HepG2 (cell line): ENCODE results near the gene NUDCD3. TPM values are rescaled to one million over a fixed set of nuclear protein-coding genes. Genes with fewer than 3 reads are reported as not detected.

Experiments
- ARNTL ChIP-seq: sonication (generic); formaldehyde crosslinking; IDR thresholded peaks from 2 replicates; pipeline ENCODE4 v1.4.0; 2020; ENCODE audit warnings: mild to moderate bottlenecking, missing genetic modification reagents
- CENPT ChIP-seq: sonication (generic); formaldehyde crosslinking; IDR thresholded peaks from 2 replicates; pipeline ENCODE4 v1.8.0; 2022; ENCODE audit warnings: low read depth, mild to moderate bottlenecking, moderate library complexity, missing genetic modification reagents
- FOXJ3 ChIP-seq: sonication (generic); formaldehyde crosslinking; IDR thresholded peaks from 2 replicates; pipeline ENCODE4 v1.4.0; 2020; ENCODE audit warnings: missing genetic modification reagents, mild to moderate bottlenecking, borderline replicate concordance
- FOXO1 ChIP-seq: sonication (generic); formaldehyde crosslinking; IDR thresholded peaks from 2 replicates; pipeline ENCODE4 v1.4.0; 2020; ENCODE audit warnings: missing genetic modification reagents
- GTF2F1 ChIP-seq: fragments of 150-350 bp; IDR thresholded peaks from 2 replicates; pipeline ENCODE4 v1.6.1; 2014; ENCODE audit warnings: low read length
- HNRNPK ChIP-seq: fragments of 200-400 bp; formaldehyde crosslinking; IDR thresholded peaks from 2 replicates; pipeline ENCODE4 v1.6.1; 2018; ENCODE audit warnings: low read length, low read depth, moderate library complexity, mild to moderate bottlenecking; ENCODE audit not compliant: poor library complexity, severe bottlenecking
- IKZF4 ChIP-seq: sonication (generic); formaldehyde crosslinking; IDR thresholded peaks from 2 replicates; pipeline ENCODE4 v1.5.1; 2020; ENCODE audit warnings: borderline replicate concordance, mild to moderate bottlenecking, low read depth, missing genetic modification reagents; ENCODE audit errors: not compliant biosample characterization
- TBX3 ChIP-seq: fragments of 450-650 bp; IDR thresholded peaks from 2 replicates; pipeline ENCODE4 v1.6.1; 2017; ENCODE audit warnings: antibody characterized with exemption, mild to moderate bottlenecking, inconsistent platforms, borderline replicate concordance
- ZNF296 ChIP-seq: sonication (generic); formaldehyde crosslinking; conservative IDR thresholded peaks from 2 replicates; pipeline ENCODE4 v1.5.0; 2020; ENCODE audit warnings: mild to moderate bottlenecking, missing genetic modification reagents
- ZNF629 ChIP-seq: sonication (generic); formaldehyde crosslinking; conservative IDR thresholded peaks from 2 replicates; pipeline ENCODE4 v1.5.0; 2020; ENCODE audit warnings: missing genetic modification reagents
- ZNF709 ChIP-seq: sonication (generic); formaldehyde crosslinking; IDR thresholded peaks from 2 replicates; pipeline ENCODE4 v1.5.0; 2020; ENCODE audit warnings: mild to moderate bottlenecking, missing genetic modification reagents
- polyA plus RNA-seq, 8 experiments: library from polyadenylated mRNA; depleted of rRNA in 3 of 8; stranded (reverse) in 7 of 8; unstranded in 1 of 8; fragments of >200 nt; fragmentation: Illumina TruSeq in 4 of 8; extraction: Trizol in 4 of 8; gene quantifications; 2 replicates each; pipeline versions ENCODE4 v1.2.1 to v1.2.3, GENCODE V29; 2011 to 2016; ENCODE audit warnings: low read depth in 4 of 8, missing spikeins in 1 of 8, mixed read lengths in 1 of 8; ENCODE audit not compliant: insufficient read depth in 1 of 8
- total RNA-seq, 5 experiments: library from RNA; depleted of rRNA; stranded (reverse); fragments of >200 nt; fragmentation: Illumina TruSeq; extraction: Trizol; gene quantifications; 2 replicates each; pipeline ENCODE4 v1.2.3, GENCODE V29; 2016; ENCODE audit warnings: low read depth in 1 of 5
- TF ChIP-seq, protein P1 (sequence below): sonication (generic); formaldehyde crosslinking; IDR thresholded peaks from 2 replicates; pipeline ENCODE4 v1.5.0; 2020; ENCODE audit warnings: mild to moderate bottlenecking, missing genetic modification reagents
- TF ChIP-seq, protein P2 (sequence below): sonication (generic); formaldehyde crosslinking; IDR thresholded peaks from 2 replicates; pipeline ENCODE4 v1.5.0; 2020; ENCODE audit warnings: mild to moderate bottlenecking, missing genetic modification reagents
- TF ChIP-seq, protein P3 (sequence below): IDR thresholded peaks from 2 replicates; pipeline ENCODE4 v1.4.0; 2020; ENCODE audit warnings: mild to moderate bottlenecking, missing genetic modification reagents
- TF ChIP-seq, protein P4 (sequence below): sonication (generic); formaldehyde crosslinking; IDR thresholded peaks from 2 replicates; pipeline ENCODE4 v1.4.0; 2020; ENCODE audit warnings: missing genetic modification reagents

Gene NUDCD3
- total and polyA plus RNA-seq, 2 of the 13 experiments (the other 11 are each of a cell fraction or from before 2014, with no cell fraction given) = 20.8 to 49.9 TPM

DNA sequence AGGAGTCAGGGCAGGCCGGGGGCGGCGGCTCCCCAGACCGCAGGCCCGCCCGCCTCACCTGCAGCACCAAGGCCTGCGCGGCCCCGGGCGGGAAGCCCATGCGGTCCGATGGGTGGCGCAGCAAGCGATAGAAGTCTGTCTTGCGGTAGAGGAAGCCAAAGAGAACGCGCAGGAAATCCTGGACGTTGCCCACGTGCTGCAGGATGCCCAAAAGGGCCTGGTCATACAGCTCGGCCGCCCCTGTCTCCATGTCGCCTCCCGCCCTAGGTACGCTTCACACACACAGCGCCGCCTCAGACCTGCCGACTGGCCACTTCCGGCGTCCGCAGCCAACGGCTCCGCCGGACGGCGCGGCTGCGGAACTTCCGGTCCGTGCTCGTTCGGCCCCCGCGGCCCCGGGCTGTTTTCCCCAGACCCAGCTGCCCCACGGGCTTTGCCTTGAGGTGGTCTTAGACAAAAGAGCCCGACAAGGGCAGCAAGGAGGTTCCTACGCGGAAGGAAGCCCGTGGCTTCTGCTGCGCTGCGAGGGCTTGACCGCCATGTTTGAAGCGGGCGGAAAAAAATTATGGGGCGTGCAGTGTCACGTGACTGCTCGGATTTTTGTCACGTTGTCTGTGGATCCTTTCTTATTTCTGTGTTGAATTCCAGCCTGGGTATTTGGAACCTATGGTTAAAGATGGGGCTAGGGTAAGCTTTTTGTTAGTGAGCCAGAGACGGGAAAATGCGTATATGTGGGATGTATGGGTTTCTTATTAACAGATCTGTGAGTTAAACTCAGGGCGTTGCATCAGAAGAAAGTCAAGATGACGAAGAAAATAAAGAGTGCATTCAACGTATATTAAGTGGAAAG lies at the start of gene NUDCD3 (continued):
- TF ChIP-seq, protein P1, sequence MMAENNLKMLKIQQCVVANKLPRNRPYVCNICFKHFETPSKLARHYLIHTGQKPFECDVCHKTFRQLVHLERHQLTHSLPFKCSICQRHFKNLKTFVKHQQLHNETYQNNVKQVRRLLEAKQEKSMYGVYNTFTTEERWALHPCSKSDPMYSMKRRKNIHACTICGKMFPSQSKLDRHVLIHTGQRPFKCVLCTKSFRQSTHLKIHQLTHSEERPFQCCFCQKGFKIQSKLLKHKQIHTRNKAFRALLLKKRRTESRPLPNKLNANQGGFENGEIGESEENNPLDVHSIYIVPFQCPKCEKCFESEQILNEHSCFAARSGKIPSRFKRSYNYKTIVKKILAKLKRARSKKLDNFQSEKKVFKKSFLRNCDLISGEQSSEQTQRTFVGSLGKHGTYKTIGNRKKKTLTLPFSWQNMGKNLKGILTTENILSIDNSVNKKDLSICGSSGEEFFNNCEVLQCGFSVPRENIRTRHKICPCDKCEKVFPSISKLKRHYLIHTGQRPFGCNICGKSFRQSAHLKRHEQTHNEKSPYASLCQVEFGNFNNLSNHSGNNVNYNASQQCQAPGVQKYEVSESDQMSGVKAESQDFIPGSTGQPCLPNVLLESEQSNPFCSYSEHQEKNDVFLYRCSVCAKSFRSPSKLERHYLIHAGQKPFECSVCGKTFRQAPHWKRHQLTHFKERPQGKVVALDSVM = peak; percentile 68; the same call in 1 of the 2 replicates
- TF ChIP-seq ZNF629 (no peak), GTF2F1 (no peak), ZNF709 (CRISPR knock-in tag) (peak; percentile 69; the same call in 1 of the 2 replicates), FOXO1 (CRISPR knock-in tag) (peak; percentile 55), CENPT (CRISPR knock-in tag) (no peak; the same call in 1 of the 2 replicates), TBX3 (no peak; the same call in 1 of the 2 replicates), FOXJ3 (peak; percentile 61; the same call in 1 of the 2 replicates), IKZF4 (CRISPR knock-in tag) (peak; percentile 59), ZNF296 (peak; percentile 62), HNRNPK (no peak), ARNTL (peak; percentile 93)
- TF ChIP-seq, protein P2, sequence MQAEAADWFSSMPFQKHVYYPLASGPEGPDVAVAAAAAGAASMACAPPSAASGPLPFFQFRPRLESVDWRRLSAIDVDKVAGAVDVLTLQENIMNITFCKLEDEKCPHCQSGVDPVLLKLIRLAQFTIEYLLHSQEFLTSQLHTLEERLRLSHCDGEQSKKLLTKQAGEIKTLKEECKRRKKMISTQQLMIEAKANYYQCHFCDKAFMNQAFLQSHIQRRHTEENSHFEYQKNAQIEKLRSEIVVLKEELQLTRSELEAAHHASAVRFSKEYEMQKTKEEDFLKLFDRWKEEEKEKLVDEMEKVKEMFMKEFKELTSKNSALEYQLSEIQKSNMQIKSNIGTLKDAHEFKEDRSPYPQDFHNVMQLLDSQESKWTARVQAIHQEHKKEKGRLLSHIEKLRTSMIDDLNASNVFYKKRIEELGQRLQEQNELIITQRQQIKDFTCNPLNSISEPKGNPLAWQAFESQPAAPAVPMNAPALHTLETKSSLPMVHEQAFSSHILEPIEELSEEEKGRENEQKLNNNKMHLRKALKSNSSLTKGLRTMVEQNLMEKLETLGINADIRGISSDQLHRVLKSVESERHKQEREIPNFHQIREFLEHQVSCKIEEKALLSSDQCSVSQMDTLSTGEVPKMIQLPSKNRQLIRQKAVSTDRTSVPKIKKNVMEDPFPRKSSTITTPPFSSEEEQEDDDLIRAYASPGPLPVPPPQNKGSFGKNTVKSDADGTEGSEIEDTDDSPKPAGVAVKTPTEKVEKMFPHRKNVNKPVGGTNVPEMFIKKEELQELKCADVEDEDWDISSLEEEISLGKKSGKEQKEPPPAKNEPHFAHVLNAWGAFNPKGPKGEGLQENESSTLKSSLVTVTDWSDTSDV (CRISPR knock-in tag) = peak; percentile 78; the same call in 1 of the 2 replicates
- TF ChIP-seq, protein P3, sequence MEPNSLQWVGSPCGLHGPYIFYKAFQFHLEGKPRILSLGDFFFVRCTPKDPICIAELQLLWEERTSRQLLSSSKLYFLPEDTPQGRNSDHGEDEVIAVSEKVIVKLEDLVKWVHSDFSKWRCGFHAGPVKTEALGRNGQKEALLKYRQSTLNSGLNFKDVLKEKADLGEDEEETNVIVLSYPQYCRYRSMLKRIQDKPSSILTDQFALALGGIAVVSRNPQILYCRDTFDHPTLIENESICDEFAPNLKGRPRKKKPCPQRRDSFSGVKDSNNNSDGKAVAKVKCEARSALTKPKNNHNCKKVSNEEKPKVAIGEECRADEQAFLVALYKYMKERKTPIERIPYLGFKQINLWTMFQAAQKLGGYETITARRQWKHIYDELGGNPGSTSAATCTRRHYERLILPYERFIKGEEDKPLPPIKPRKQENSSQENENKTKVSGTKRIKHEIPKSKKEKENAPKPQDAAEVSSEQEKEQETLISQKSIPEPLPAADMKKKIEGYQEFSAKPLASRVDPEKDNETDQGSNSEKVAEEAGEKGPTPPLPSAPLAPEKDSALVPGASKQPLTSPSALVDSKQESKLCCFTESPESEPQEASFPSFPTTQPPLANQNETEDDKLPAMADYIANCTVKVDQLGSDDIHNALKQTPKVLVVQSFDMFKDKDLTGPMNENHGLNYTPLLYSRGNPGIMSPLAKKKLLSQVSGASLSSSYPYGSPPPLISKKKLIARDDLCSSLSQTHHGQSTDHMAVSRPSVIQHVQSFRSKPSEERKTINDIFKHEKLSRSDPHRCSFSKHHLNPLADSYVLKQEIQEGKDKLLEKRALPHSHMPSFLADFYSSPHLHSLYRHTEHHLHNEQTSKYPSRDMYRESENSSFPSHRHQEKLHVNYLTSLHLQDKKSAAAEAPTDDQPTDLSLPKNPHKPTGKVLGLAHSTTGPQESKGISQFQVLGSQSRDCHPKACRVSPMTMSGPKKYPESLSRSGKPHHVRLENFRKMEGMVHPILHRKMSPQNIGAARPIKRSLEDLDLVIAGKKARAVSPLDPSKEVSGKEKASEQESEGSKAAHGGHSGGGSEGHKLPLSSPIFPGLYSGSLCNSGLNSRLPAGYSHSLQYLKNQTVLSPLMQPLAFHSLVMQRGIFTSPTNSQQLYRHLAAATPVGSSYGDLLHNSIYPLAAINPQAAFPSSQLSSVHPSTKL (CRISPR knock-in tag) = peak; percentile 74
- TF ChIP-seq, protein P4, sequence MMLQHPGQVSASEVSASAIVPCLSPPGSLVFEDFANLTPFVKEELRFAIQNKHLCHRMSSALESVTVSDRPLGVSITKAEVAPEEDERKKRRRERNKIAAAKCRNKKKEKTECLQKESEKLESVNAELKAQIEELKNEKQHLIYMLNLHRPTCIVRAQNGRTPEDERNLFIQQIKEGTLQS = no peak
